HUES48 (cell line): Measurements from ENCODE around the gene CTXN2.

Experiments
- H3K27ac ChIP-seq: one replicate; pipeline ENCODE4 v1.7.0; 2013; ENCODE audit warnings: low read depth, low read length, inconsistent platforms
- H3K27me3 ChIP-seq: 2 replicates; pipeline ENCODE4 v1.6.1; 2013; ENCODE audit warnings: mild to moderate bottlenecking, low read length; ENCODE audit not compliant: control insufficient read depth, insufficient read depth
- H3K36me3 ChIP-seq: 2 replicates; pipeline ENCODE4 v1.6.1; 2013; ENCODE audit warnings: low read length; ENCODE audit not compliant: control insufficient read depth, insufficient read depth
- H3K4me1 ChIP-seq: 2 replicates; pipeline ENCODE4 v1.6.1; 2013; ENCODE audit warnings: mild to moderate bottlenecking, low read length; ENCODE audit not compliant: control insufficient read depth, insufficient read depth
- H3K4me3 ChIP-seq: 2 replicates; pipeline ENCODE4 v1.5.1; 2013; ENCODE audit warnings: mild to moderate bottlenecking, low read depth, low read length
- H3K9ac ChIP-seq: 2 replicates; pipeline ENCODE4 v1.6.1; 2013; ENCODE audit warnings: mild to moderate bottlenecking, low read depth, low read length, moderate library complexity
- H3K9me3 ChIP-seq: 2 replicates; pipeline ENCODE4 v1.6.1; 2013; ENCODE audit warnings: low read length; ENCODE audit not compliant: control insufficient read depth, insufficient read depth

CTXN2 gene

DNA sequence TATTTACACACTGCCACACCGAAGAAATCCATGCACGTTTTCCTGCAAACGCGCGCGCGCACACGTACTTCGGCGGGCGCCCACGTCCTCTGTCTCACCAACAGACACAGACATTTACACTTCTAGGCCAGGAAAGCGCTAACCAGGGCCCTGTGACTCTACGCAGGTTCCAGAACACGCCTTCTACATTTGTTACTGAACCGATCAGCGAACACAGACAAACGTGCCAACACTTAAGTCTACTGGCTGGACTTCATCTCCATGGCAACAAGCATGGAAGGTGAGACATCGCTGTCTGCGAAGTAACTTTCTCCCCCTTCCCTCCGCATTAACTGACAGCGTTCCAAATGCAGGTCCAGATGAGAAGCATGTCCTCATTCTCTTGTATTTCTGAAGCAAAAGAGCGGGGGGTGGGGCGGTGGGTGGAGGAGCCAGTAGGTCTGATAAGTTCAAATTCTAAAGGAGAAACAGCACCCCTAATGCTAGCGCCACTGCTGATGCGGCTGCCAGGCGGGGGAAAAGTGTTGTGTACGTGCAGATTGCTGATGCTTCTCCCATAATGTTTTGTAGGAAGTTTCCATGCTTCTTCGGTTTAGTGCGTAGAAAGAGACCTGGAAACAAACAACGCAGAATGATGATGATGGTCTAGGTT, at the start of gene CTXN2:
Gene CTXN2 (plus strand): TSS at position 92 of the 652 bp plus-strand sequence. CDS start 9,636 bp downstream, outside the sequence.
- Histone ChIP-seq H3K36me3 (no peaks in the 10 kb centered on the region), H3K27me3 (peaks cover 25% of the 10 kb centered on the region), H3K4me1 (peaks cover 9% of the 10 kb centered on the region; the same call in 1 of the 2 replicates), H3K9me3 (no peaks in the 10 kb centered on the region), H3K27ac (no peak within 1 kb of the TSS), H3K4me3 (peak within 1 kb of the TSS; percentile 64), H3K9ac (no peak within 1 kb of the TSS)

DNA sequence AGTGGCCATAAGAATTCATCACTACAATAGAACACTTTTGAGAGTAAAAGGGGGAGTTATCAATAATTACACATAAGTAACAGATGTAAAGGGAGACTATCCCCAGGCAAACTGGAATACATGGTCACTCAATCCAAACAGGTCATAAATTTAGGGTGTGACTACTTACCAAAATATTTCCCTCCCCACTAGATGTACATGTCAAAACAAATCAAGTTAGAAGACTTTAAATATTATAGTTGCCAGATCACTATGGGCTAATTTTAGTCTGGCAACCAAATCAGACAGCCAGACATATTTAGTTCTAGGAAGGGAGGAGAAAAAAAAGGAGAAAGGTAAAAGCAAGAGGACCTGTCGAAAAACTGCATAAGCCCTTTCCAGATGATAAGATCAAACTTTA, 47.6 kb upstream of the CTXN2 start:
- H3K9me3 ChIP-seq, result no peaks in the 10 kb centered on the region

DNA sequence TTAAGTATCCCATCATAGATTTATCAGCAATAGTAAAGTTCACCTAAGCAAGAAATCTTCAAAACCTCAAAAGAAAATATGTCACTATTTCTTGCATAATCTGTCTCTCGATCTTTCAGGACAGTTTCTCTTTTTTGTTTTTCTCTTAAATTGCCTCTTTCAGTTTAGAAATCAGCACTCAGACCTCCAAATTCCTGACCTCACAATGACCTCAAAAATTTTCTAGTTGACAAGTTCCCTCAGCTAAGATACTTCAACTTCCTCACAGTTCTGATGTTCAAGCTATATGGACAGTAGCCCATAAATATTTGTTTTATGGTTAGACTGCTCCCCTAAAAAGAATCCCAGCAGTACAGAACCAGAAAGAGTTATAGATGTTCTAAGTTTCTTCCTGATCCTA, 46.6 kb upstream of the CTXN2 start:
- Histone ChIP-seq H3K36me3 (peaks cover 75% of the 10 kb centered on the region), H3K9ac (no peak overlapping the region), H3K27ac (no peak overlapping the region), H3K4me1 (peaks cover 5% of the 10 kb centered on the region), H3K27me3 (no peaks in the 10 kb centered on the region), H3K4me3 (no peak overlapping the region), H3K9me3 (no peaks in the 10 kb centered on the region)

More for the DNA sequence above, 47.6 kb upstream of the CTXN2 start:
- Histone ChIP-seq H3K36me3 (peaks cover 71% of the 10 kb centered on the region), H3K27ac (no peak overlapping the region), H3K4me3 (no peak overlapping the region), H3K9ac (no peak overlapping the region), H3K4me1 (no peaks in the 10 kb centered on the region), H3K27me3 (no peaks in the 10 kb centered on the region)

DNA sequence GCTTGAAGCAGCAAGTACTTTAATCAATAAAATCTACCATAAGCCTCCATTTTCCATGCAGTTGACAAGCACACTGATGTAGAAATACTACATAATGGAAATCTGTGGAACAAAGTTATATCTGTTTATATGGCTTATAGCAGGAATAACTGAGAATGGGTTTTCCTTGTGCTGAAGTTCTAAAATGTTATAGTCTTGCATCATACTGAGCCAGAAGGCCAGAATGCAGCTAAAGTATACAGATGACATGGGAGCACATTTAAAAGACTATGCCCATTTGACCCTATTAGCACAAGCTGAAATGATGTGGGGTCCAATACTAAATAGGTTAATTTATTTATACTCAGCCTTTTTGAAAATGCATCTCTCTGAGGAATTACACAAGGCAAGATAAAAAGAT, 45.5 kb upstream of the CTXN2 start:
- peaks cover 82% of the 10 kb centered on the region for H3K36me3 ChIP-seq
- no peaks in the 10 kb centered on the region for H3K27me3 ChIP-seq
- H3K27ac ChIP-seq, result no peak overlapping the region
- H3K9ac ChIP-seq, result no peak overlapping the region
- H3K4me3 ChIP-seq, result no peak overlapping the region
- peaks cover 15% of the 10 kb centered on the region for H3K4me1 ChIP-seq
- H3K9me3 ChIP-seq, result no peaks in the 10 kb centered on the region

DNA sequence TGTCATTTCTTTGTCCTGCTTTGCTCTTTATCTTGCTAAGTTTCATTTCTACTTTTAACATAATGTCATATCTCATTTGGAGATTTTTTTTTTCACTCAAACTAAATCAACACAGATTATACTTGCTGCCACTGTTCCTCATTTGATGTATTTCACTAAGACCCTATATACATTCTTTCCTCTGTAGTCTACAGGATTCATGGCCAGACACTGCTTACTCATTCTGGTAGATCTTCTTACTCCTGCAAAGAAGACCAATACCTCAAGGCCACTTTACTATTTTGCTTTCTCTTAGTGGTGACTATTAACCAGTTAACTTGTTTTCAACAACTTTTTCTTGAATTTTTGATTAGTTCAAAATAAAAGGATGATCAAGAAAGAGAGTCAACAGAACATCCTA, 44.1 kb upstream of the CTXN2 start:
- H3K27me3 ChIP-seq, result no peaks in the 10 kb centered on the region
- no peaks in the 10 kb centered on the region for H3K9me3 ChIP-seq
- H3K36me3 ChIP-seq, result peaks cover 89% of the 10 kb centered on the region
- H3K4me1 ChIP-seq, result peaks cover 19% of the 10 kb centered on the region
- no peak overlapping the region for H3K4me3 ChIP-seq
- H3K27ac ChIP-seq, result no peak overlapping the region
- no peak overlapping the region for H3K9ac ChIP-seq

DNA sequence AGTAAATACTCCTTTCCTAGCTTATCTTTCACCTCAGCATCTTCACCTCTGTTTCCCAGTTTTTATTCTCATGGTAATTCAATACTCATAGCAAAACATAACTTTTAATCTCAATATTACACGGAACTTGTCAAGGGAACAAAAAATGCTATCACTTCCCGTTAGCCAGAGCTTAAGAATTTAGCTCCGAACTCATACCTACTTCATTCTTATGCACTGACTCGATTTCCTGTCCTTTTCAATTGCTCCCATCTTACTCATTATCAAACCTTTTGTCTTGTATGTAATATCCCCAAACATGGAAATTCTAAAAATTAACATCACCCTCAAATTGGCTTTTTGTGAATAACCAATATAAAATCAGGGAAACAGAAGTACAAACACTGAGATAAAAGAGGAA, 41.6 kb upstream of the CTXN2 start:
- Histone ChIP-seq H3K4me3 (peak overlapping the region; percentile 13; the same call in 1 of the 2 replicates), H3K4me1 (peaks cover 19% of the 10 kb centered on the region), H3K27me3 (no peaks in the 10 kb centered on the region), H3K27ac (peak overlapping the region; percentile 57), H3K9ac (no peak overlapping the region), H3K36me3 (peaks cover 90% of the 10 kb centered on the region), H3K9me3 (no peaks in the 10 kb centered on the region)

DNA sequence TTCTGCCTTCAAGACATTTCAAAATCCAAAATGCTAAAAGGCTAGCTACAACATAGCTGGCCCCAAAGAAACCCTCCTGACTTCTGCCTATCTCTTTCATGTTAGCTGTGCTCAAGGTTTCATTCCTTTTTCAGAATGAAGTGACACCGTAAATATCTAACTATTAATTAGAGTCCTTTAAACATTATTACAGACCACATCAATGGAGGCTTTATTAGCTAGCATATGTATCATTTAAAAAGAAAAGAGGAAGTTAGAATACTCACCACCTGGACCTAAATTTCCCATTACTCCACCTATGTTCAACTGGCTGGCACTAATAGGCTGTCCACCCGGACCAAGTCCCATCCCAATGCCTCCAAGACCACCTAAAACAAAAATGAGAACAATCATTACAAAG, 37.9 kb upstream of the CTXN2 start:
- Histone ChIP-seq H3K4me1 (peaks cover 19% of the 10 kb centered on the region), H3K27ac (no peak overlapping the region), H3K36me3 (peaks cover 76% of the 10 kb centered on the region), H3K9me3 (no peaks in the 10 kb centered on the region), H3K9ac (no peak overlapping the region), H3K27me3 (no peaks in the 10 kb centered on the region), H3K4me3 (no peak overlapping the region)

DNA sequence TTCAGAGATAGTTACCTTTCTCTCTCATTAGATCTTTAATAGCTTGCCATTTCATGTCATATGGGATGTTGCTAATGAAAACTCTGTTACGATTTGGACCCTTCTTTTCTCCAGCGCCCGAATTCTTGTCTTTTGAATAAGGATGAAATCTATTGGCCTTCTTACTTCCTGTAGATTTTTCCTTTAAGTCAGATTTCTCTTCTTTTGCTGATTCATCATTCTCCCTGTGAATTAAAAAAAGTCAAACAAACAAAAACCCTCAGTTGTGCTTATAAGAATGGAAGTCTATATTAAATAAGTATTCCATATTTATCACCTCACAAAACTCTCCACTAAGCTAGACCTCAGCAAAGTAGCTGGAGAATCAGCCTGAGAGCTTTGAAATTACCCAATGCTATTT, 22.8 kb upstream of the CTXN2 start:
- H3K36me3 ChIP-seq, result peaks cover 49% of the 10 kb centered on the region
- H3K9ac ChIP-seq, result no peak overlapping the region
- H3K9me3 ChIP-seq, result no peaks in the 10 kb centered on the region
- no peak overlapping the region for H3K27ac ChIP-seq
- H3K27me3 ChIP-seq, result no peaks in the 10 kb centered on the region
- peaks cover 26% of the 10 kb centered on the region for H3K4me1 ChIP-seq
- H3K4me3 ChIP-seq, result no peak overlapping the region

DNA sequence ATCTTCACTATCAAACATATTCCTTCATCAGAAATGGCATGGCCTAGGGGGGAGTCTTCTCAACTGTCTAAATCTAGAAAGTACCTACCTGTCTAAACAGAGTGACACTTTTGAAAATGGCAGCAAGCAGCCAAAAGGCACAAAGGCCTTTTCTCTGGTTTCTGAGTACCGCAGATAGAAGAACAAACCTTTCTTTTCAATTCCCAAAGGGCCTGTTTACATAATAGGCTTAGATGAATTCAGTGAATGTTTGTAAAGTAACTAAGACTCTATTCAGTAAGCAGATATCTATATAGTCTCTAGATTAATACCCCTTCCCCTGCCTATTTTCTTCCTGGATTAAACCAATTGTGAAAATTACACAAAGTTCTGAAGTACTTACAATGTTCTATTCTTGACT, 20.5 kb upstream of the CTXN2 start:
- Histone ChIP-seq H3K27me3 (no peaks in the 10 kb centered on the region), H3K4me1 (peaks cover 34% of the 10 kb centered on the region), H3K9me3 (no peaks in the 10 kb centered on the region), H3K27ac (peak overlapping the region; percentile 27), H3K9ac (no peak overlapping the region), H3K36me3 (peaks cover 25% of the 10 kb centered on the region), H3K4me3 (no peak overlapping the region)

DNA sequence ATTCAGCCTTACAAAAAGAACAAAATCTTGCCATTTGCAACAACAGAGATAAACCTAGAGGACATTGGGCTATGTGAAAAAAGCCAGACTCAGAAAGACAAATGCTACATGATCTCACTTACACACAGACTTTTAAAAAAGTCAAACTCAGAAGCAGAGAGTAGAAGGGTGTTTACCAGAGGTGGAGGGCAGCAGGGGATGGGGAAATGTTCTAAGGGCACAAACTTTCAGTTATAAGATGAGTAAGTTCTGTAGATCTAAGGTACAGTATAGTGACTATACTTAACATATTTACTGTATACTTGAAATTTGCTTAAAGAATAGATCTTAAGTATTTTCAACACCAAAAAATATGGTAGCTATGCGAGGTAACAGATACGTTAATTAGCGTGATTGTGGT, 16.3 kb upstream of the CTXN2 start:
- Histone ChIP-seq H3K36me3 (no peaks in the 10 kb centered on the region), H3K9ac (no peak overlapping the region), H3K4me3 (no peak overlapping the region), H3K9me3 (no peaks in the 10 kb centered on the region), H3K27me3 (no peaks in the 10 kb centered on the region), H3K27ac (no peak overlapping the region), H3K4me1 (peaks cover 51% of the 10 kb centered on the region)

DNA sequence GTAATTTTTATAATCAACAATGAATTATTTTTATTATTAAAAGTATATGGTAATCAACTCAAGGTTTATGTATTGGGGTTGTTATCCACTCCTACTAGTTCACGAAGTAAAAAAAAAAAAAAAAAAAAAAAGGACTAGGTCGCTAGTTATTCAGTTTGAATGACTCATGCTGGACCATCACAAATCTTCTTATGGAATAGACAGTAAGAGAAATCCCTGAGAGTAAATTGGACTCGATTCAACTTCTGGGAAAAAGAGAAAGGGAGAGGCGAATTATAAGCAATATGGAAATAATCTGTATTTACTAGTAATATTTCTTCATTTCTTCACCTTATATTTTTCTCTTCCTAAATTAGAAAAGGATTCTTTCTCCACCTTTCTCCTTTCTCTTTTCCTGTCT, 15.4 kb upstream of the CTXN2 start:
- Histone ChIP-seq H3K9ac (no peak overlapping the region), H3K9me3 (no peaks in the 10 kb centered on the region), H3K4me3 (no peak overlapping the region)

More for the DNA sequence above, 15.4 kb upstream of the CTXN2 start:
- H3K36me3 ChIP-seq, result no peaks in the 10 kb centered on the region
- H3K27me3 ChIP-seq, result no peaks in the 10 kb centered on the region
- H3K4me1 ChIP-seq, result peaks cover 45% of the 10 kb centered on the region
- no peak overlapping the region for H3K27ac ChIP-seq
